Stimulated activated CD8-positive, alpha-beta memory T cell treated with anti-CD3 and anti-CD28 coated beads, Interleukin-15, amount 100 ng/mL, for 48 hours (primary cell): ENCODE data around the gene ATP6V1F.

Experiments used
- DNase-seq, 2 donors: peaks; one replicate each; pipeline ENCODE4 v3.0.0-alpha.2; 2020; ENCODE audit warnings: low read depth in 2 of 2

Gene ATP6V1F, protein sequence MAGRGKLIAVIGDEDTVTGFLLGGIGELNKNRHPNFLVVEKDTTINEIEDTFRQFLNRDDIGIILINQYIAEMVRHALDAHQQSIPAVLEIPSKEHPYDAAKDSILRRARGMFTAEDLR

DNA sequence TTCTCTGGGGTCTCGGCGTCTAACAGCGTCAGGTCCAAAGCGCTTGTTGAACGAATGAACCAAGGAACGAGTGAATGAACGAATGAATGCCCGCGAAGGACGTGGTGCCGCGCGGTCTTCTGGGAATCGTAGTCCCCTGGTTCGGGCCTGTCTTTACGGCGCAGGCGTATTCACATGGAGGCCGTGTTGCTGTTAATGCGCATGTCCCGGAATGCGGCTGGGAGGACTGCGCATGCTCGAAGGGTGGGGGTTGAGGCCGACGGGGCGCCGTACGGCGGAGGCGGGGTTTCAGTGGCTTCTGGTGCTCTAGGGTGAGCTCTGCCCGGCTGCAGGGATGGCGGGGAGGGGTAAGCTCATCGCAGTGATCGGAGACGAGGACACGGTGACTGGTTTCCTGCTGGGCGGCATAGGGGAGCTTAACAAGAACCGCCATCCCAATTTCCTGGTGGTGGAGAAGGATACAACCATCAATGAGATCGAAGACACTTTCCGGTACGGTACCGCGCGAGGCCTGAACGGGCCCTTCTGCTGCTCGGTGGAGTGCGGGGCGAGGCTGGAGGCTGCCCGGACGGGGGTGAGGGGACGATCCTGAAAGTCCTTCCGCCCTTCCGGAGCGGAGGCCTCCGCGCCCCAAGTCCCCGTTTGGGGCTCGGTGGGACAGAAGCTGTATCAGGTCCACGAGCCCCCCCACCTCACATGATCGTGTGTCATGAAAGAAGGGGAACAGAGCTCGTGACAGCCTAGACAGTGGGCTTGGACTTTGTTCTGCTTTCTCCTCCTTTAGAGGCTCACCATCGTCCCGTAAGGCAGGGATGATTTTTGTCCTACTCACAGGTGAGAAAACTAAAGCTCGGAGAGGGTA is at the start of gene ATP6V1F:
Gene ATP6V1F, plus strand, starts transcription at position 286 of the 862 bp plus-strand sequence. Its CDS starts 49 bp downstream, at position 335.
- peak; percentile 97 for DNase-seq

DNA sequence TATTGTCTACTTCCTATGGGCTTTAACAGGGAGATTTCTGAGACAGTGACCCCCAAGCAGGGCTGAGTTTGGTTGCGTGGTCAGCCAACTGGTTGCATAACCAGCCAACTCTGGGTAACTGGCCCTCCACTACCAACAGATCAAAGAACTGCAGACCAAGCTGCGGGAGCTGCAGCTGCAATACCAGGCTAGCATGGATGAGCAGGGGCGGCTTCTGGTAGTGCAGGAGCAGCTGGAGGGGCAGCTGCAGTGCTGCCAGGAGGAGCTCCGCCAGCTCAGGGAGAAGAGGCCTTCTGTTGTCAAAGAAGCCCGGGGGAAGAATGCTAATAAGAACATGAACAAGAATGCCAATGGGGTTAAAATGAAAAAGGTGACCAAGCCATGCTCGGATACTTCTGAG is 48.2 kb upstream of the ATP6V1F start:
- DNase-seq = no peak

DNA sequence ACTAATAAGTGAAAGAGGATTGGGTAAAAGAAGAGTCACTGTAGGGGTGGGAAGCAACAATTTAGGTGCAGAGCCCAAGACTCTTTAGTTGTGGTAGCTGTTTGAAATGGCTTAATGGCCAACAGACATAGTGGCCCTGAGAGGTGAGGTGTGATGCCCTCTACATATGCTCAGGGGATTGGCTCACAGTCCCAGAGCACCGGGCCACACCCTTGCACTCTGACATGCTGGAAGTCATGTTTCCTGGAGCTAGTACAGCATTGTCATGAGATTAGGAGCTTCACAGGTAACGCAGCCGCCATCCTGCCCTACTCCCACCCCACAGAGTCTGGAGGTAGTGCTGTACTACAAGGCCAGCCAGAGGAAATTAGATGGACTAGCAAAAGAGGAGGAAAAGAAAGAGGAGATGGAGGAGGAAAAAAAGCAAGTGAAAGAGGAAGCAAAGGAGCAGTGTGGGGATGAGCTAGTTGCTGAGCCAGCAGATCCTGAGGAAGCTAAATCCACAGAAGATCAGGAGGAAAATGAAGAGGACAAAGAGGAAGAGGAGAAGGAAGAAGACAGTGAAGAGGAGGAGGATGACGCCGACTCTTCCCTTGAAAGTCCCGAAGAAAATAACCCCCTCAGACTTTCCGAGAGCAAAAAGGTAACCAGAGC is 47.2 kb upstream of the ATP6V1F start:
- no peak for DNase-seq

DNA sequence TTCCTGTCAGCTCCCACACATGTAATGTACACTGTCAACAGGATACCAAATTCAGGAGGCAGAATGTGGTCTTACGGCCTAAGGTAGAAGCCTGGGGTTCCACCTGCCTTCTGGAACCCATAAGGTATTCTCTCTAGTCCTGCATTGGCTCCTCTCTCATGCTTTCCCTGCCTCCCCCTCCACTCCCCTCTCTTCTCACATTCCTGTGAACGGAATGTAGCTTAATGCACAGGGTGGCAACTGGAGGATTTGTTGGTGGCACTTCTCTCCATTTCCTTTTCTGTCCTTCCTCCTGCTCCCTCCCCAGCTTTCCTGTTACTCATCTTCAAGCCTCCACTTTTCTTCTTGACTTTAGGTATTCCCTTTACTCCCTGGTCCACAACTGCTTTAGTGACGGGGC is 44.0 kb upstream of the ATP6V1F start:
- DNase-seq = no peak

DNA sequence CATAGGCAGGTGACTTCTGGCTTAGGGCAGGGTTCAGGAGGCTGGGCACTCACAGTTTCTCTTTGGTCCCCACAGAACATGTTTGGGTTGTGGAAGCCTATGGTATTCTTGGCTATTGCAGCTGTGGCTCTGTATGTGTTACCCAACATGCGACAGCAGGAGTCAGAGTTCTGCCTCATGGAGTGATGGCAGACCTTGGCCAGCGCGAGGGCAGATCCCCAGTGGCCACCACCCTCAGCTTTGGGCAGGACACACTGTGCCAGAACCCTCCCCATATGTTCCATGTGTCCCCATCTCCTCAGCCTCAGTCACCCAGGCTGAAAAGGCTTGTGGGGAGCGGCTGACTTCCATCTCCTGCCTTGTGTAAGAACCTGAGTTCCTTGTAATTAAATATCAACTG is 40.9 kb upstream of the ATP6V1F start:
- no peak for DNase-seq

DNA sequence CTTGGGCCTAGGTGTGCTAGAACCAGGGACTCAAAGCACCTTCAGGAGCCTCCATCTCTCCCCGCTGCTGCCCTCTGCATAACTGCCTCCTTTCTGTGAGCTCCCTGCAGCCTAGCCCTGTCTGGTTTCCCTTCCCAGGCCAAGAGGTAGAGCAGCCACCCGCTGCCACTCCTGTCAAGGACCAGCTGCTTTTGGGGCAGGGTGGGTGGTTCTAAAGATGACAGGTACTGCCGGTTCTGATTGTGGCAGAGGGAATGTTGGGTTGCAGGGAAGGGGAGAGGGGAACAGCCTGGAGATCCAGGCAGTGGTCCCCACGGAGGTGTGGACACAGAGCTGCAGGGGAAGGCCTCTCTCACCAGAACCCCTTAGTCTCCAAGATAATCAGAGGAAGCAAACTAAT is 36.1 kb upstream of the ATP6V1F start:
- no peak for DNase-seq

DNA sequence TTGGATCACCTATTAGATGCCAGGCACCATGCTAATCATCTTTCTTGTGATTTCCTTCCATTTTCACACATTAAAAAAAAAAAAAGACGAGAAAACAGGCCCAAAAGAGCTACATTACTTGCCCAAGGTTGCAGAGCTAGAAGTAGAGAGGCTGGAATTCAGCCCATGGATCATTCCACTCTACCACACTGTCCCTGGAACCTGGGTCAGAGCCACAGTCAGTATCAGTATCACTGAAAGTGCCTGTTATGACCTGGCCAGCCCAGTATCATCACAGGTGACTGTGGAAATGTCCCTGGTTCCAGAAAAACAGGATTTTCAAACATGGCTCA is 35.8 kb upstream of the ATP6V1F start:
- DNase-seq = no peak

DNA sequence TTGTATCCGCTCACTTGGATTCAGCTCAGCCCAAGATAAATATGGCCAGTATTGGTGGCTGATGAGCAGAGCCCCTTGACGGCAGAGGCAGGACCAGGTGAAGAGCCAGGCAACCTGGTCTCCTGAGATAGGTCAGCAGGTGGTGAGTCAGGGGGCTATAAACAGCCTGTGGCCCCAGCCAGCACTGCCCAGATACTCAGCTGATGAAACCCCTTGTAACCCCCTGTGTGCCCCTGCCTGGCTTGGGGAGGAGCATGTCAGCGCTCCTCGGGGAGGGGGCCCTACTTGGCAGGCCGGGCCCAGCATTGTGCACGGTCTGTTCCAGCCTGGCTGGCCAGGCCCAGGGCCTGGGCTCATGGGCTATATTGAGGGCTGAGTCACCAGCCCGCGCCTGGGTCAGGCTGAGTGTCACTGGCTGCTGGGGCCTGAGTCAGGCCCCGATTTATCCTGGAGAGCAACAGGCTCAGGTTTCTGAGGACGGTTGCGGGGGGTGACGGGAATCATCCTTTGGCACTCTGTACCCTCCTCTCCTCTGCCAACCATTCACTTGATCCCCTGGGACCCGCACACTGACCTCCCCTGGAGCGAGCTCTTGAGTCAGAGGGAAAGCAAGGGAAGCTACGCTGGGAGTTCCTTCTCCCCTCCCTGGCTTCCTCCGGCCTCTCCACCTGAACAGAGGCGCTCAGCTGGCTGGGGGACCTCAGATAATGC is 35.3 kb upstream of the ATP6V1F start:
- no peak for DNase-seq

DNA sequence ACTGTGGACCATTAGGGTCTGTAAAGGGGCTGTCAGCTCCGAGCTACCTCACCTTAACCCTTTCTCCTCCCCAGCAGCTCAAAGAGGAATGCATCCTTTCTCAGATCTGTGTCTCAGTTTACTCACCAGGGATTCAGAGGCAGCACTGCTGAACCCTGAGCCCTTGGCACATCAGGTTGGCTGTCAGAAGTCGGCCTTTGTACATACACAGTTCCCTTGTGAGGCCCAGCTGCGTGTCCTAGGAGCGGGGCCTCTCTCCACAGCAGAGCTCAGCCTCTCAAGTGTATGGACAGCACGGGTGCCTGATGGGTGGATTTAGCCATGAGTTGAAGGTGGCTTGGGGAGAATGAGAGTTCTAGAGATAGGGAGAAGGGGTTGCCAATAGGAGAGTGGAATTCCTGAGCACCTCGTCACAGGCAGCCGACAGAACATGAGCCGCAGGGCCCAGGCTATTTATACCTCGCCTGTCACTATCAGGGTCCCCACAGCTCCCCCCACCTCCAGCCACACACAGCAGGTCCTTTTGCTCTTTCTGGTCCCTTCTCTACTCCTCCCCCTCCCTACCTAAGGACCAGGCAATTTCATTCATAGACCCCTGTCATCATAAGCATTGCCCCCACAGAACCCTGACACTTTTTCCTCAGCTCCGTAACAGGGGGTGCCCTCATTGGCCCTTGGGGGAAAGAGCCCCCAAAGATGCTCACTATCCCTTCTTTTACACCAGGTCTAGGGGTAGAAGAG is 34.5 kb upstream of the ATP6V1F start:
- no peak for DNase-seq

DNA sequence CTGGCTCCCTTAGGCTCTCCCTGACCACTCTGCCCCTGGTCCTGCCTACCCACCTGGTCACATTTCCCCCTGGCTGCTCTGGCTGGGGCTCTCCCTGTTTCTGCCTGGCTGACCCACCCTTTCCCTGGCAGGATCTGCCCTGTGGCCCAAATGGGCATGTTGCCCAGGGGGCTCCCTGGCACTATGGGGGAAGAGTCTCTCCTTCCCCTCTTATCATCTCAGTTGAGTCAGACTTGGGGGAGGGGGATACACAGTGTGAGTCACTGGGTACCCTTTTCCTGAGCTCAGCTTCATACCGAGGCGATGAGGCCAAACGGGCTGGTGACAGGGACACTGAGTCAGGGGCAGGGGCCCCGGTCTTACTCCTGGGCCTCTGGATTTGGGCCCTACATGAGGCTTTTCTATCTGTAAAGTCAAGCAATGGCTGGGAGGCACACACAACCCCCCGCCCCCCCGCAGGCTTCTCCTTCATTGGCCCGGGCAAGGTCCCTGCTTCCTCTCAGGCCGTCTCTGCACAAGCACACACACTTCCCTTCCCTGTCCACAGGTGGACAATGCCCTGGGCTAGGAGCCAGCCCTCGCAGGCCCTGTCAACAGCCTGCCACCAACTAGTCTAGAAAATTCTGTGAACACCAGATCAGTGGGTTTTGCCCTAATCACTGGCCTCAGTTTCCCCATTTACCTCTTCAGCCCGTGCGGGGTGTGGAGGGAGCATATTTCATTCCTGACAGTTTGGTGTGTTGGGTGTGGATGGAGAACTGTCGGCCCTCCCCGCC is 33.1 kb upstream of the ATP6V1F start:
- DNase-seq = no peak

DNA sequence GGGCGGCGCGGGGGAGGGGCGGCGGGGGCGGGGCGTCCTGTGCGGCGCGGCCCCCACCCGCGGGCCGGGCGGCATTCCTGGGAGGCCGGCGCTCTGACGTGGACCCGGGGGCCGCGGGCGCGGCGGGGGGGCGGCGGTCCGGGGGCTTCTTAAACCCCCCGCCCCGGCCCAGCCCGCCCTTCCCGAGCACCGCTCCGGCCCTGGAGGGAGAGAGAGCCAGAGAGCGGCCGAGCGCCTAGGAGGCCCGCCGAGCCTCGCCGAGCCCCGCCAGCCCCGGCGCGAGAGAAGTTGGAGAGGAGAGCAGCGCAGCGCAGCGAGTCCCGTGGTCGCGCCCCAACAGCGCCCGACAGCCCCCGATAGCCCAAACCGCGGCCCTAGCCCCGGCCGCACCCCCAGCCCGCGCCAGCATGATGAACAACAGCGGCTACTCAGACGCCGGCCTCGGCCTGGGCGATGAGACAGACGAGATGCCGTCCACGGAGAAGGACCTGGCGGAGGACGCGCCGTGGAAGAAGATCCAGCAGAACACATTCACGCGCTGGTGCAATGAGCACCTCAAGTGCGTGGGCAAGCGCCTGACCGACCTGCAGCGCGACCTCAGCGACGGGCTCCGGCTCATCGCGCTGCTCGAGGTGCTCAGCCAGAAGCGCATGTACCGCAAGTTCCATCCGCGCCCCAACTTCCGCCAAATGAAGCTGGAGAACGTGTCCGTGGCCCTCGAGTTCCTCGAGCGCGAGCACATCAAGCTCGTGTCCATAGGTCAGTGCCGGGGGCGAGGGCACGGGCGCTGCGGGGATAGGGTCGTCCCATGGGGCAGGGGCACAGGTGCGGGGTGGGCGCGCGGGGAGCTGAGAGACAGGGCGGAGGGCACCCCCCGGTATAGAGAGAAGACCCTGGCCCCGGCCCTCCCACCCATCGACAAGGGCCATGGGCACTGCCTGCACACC is 32.2 kb upstream of the ATP6V1F start, which contains the start of gene FLNC:
Gene FLNC, plus strand, starts transcription at position 176 of the 947 bp plus-strand sequence. Its CDS starts 232 bp downstream, at position 408.
- DNase-seq = no peak

DNA sequence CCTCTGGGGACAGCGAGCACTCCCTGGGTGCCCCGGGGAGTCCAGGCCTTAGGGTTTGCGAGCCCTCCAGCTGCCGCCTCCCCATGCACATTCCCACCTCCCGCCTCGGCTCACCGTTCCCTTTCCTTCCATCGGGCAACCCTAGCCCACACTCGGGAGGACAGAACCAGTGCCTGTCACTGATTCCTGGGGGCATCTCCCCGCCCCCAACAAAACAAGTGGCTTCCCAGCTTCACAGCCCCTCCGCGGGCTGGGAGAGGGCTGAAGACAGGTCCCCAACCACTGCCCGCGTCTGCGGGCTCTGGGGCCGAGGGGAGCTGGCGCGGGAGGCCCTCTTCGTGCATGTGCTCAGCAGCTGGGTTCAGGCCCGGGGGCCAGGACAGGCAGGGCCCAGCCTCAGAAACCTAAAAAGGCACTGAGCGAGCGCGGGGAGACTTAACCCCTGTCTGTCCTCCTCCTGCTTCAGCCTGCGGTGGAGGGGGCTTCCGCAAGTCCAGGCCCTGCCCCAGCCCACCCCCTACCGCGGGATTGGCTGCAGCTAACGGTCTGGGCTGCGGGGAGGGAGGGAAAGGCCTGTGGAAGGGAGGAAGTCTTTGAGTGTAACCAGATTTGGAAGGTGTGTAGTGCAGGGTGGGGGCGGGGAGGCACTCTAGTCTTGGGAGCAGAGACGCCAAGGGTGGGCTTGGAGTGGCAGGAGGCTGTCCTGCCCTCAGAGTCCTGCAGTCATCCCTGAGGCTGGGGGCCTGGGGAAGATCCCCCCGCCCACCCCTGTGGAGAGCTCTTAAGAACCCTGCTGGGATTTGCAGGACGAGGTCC is 31.3 kb upstream of the ATP6V1F start:
- no peak for DNase-seq

DNA sequence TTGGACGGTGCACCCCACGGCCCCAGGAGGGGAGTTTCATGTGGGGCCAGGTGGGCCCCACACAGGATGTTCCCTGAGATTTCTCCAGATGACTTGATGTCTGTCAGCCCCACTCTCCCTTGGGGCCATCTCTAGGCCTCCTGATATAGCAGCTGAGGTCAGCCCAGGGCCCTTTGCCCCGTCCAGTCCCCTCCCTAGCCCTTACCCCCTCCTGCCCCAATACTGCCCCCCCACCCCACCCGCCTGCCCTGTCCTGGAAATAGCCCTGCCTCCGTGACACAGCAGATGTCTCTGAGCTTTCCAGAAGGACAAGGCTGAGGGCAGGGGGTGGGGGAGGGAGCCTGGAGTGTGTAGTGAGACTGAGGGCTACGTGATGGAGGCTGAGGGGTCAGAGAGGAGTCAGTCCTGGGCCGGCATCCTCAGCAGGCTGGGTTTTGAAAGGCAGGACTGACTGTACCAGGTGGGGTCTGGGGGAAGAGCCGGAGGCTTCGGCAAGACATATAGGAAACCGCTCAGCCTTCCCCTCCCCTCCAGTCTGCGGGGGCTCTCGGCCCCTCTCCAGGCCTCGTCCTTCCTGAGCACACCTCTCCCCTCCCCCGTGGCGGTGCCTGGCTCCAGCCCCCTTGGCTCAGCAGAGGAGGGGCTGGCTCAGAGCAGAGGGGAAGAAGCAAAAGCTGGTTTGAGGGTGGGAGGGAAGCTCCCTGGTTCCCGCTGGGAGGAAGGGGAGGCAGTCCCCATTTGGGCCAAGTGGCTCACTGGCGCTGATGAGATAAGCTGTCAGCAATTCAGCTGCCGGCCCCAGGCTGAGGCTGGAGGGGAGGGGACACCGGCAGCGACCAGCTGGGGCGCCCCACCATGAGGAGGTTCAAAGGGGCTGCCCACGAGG is 30.4 kb upstream of the ATP6V1F start:
- DNase-seq = no peak

DNA sequence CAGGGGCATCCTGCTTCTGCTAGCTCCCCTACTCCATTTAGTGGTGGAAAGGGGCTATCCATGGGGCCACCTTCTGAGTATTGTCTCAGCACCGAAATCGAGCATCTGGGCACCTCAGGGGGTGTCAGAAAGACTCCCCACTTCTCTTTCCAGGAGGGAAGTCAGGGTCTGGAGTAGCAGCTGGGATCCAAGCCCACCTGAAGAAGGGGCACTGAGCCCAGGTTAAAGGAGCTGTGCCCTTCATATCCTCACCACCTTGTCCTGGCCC is 29.8 kb upstream of the ATP6V1F start:
- no peak for DNase-seq

DNA sequence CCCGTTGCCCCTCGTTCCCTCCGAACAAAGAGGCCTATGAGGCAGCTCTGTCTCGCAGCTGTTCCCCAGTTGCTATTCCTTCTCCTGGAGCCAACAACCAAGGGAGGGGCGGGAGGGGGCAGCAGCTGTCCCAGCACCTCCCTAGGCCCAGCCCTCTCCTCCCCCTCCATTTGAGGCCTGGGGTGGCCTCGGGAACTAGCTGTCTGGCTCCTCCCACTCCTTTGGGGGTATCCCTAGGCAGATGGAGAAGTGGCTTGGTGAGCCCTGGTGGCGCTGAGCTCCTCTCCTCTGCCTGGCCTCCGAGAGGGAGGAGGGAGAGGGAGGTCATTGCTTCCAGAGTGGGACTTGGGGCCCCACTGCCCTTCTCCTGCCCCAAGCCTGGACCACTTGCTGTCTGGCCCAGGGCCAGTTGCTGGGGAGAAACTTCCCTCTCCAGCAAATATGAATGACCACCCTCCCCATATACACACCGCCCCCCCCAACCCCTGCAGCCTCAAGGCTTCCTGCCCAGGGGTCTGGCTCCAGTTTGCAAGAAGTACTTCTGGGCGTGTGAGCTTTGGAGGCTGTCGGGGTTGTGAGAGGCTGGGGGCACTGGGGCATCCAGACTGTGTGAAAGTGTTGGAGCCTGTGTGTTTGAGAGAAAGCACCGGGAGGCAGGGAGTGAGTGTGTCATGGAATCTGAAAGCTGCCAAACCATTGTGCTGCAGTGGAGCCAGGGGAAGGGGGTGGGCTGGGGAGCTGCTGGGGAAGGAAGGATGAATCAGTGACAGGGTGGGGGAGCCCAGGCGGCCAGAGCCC is 29.3 kb upstream of the ATP6V1F start:
- no peak for DNase-seq

DNA sequence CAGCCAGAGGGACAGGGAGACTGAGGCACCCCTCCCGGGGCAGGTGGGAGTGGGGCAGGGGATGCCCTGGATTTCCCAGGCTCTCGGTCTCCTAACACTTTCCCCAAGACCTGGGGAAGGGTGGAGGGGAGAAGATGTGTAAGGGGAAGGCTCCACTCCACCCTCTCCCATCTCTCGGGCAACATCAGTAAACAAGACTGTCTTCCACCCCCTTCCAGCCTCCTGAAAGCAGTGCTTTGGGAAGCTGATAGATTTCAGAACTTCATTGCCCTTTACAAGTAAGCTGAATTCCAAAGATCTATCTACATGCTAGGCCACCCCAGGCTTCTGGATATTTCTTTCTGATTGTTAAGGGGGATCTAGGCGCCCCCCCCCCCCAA is 28.7 kb upstream of the ATP6V1F start:
- DNase-seq = no peak

DNA sequence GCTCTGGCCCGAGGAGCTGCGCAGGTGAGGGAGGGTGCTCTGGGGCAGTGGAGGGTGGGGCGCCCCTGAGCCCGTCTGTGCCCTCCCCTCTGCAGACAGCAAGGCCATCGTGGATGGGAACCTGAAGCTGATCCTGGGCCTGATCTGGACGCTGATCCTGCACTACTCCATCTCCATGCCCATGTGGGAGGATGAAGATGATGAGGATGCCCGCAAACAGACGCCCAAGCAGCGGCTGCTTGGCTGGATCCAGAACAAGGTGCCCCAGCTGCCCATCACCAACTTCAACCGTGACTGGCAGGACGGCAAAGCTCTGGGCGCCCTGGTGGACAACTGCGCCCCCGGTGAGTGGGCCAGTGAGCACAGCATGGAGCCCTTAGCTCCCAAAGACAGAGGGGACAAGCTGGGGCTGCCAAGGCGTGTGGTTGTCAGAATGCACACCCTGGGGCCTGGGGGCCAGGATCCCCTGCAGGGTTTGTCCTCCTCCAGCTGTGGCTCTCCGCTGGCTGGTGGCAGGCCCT is 27.4 kb upstream of the ATP6V1F start:
- DNase-seq = no peak
